ENCODE data around the gene FBXL7. TPM values are rescaled to one million over a fixed set of nuclear protein-coding genes. Genes with fewer than 3 reads are reported as not detected.

FBXL7 gene
- polyA plus RNA-seq, 1 donor (not counting 4 experiments of a cell fraction or from before 2014, with no cell fraction given): 0.22 TPM

GRCh38 chr5:15525703-15526275 is 25.8 kb downstream of the FBXL7 start:
- TF ChIP-seq EZH2 (IDR thresholded peaks at IDR 0.05; ENCODE audit: low read length): no peak
- no peak for TF ChIP-seq CTCF (optimal IDR thresholded peaks at IDR 0.05 in 1 of 3, IDR thresholded peaks at IDR 0.05 in 1 of 3, conservative IDR thresholded peaks at IDR 0.05 in 1 of 3; ENCODE audit: extremely low read depth in 1 of 3, insufficient read depth in 2 of 3, low read length in 3 of 3)
- DNase-seq (ENCODE audit: low read depth, low spot score) (no peak), FAIRE-seq (no peak)
- no peak overlapping the region for H3K4me2 ChIP-seq (ENCODE audit: control insufficient read depth, extremely low read depth, insufficient read depth, low read depth, low read length)
- no peaks in the 10 kb centered on the region for H3K79me2 ChIP-seq (ENCODE audit: control insufficient read depth, insufficient read depth, low read length)
- no peak overlapping the region for H3K27ac ChIP-seq (ENCODE audit: control insufficient read depth, insufficient read depth, low read length)
- no peak overlapping the region for H3K4me3 ChIP-seq (ENCODE audit: control insufficient read depth in 2 of 3, extremely low read depth in 1 of 3, insufficient read depth in 2 of 3, low read depth in 1 of 3, low read length in 3 of 3)
- H3K9ac ChIP-seq (ENCODE audit: control insufficient read depth, extremely low read depth, insufficient read depth, low read length): no peak overlapping the region
- no peaks in the 10 kb centered on the region for H3K27me3 ChIP-seq (ENCODE audit: control insufficient read depth, extremely low read depth, insufficient read depth, low read length)
- H2AFZ ChIP-seq (ENCODE audit: control insufficient read depth, low read length): no peak overlapping the region
- H3K4me1 ChIP-seq (ENCODE audit: control insufficient read depth, extremely low read depth, insufficient read depth, low read length): no peaks in the 10 kb centered on the region
- H3K9me3 ChIP-seq (ENCODE audit: control insufficient read depth, low read depth, low read length): no peaks in the 10 kb centered on the region
- H4K20me1 ChIP-seq (ENCODE audit: control insufficient read depth, extremely low read depth, insufficient read depth, low read length): no peaks in the 10 kb centered on the region
- dilution Hi-C loops (cut with MboI; ENCODE audit: extremely low pct_ligation_motif_present, low sequenced_read_pairs): no loop called here
- no peaks in the 10 kb centered on the region for H3K36me3 ChIP-seq (ENCODE audit: control insufficient read depth in 2 of 2, extremely low read depth in 1 of 2, insufficient read depth in 2 of 2, low read length in 2 of 2)
- no peaks in the 10 kb centered on the region for H3K9me1 ChIP-seq (ENCODE audit: control insufficient read depth, extremely low read depth, insufficient read depth, low read length)

GRCh38 chr5:15526413-15526812 is 26.4 kb downstream of the FBXL7 start:
- H3K27me3 ChIP-seq (ENCODE audit: control insufficient read depth, extremely low read depth, insufficient read depth, low read length): no peaks in the 10 kb centered on the region
- dilution Hi-C loops (cut with MboI; ENCODE audit: extremely low pct_ligation_motif_present, low sequenced_read_pairs): no loop called here
- H3K9me1 ChIP-seq (ENCODE audit: control insufficient read depth, extremely low read depth, insufficient read depth, low read length): no peaks in the 10 kb centered on the region
- DNase-seq (ENCODE audit: low read depth, low spot score) (no peak), FAIRE-seq (no peak)
- no peaks in the 10 kb centered on the region for H3K36me3 ChIP-seq (ENCODE audit: control insufficient read depth in 2 of 2, extremely low read depth in 1 of 2, insufficient read depth in 2 of 2, low read length in 2 of 2)
- TF ChIP-seq EZH2 (IDR thresholded peaks at IDR 0.05; ENCODE audit: low read length) (no peak), CTCF (optimal IDR thresholded peaks at IDR 0.05 in 1 of 3, IDR thresholded peaks at IDR 0.05 in 1 of 3, conservative IDR thresholded peaks at IDR 0.05 in 1 of 3; ENCODE audit: extremely low read depth in 1 of 3, insufficient read depth in 2 of 3, low read length in 3 of 3) (no peak)
- no peak overlapping the region for H2AFZ ChIP-seq (ENCODE audit: control insufficient read depth, low read length)
- no peak overlapping the region for H3K9ac ChIP-seq (ENCODE audit: control insufficient read depth, extremely low read depth, insufficient read depth, low read length)
- no peaks in the 10 kb centered on the region for H3K79me2 ChIP-seq (ENCODE audit: control insufficient read depth, insufficient read depth, low read length)
- H3K4me1 ChIP-seq (ENCODE audit: control insufficient read depth, extremely low read depth, insufficient read depth, low read length): no peaks in the 10 kb centered on the region
- no peak overlapping the region for H3K4me3 ChIP-seq (ENCODE audit: control insufficient read depth in 2 of 3, extremely low read depth in 1 of 3, insufficient read depth in 2 of 3, low read depth in 1 of 3, low read length in 3 of 3)
- H3K4me2 ChIP-seq (ENCODE audit: control insufficient read depth, extremely low read depth, insufficient read depth, low read depth, low read length): no peak overlapping the region
- no peaks in the 10 kb centered on the region for H3K9me3 ChIP-seq (ENCODE audit: control insufficient read depth, low read depth, low read length)
- no peaks in the 10 kb centered on the region for H4K20me1 ChIP-seq (ENCODE audit: control insufficient read depth, extremely low read depth, insufficient read depth, low read length)
- H3K27ac ChIP-seq (ENCODE audit: control insufficient read depth, insufficient read depth, low read length): no peak overlapping the region
